ENCODE measurements around the gene UTP15.

The UTP15 gene, protein sequence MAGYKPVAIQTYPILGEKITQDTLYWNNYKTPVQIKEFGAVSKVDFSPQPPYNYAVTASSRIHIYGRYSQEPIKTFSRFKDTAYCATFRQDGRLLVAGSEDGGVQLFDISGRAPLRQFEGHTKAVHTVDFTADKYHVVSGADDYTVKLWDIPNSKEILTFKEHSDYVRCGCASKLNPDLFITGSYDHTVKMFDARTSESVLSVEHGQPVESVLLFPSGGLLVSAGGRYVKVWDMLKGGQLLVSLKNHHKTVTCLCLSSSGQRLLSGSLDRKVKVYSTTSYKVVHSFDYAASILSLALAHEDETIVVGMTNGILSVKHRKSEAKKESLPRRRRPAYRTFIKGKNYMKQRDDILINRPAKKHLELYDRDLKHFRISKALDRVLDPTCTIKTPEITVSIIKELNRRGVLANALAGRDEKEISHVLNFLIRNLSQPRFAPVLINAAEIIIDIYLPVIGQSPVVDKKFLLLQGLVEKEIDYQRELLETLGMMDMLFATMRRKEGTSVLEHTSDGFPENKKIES

DNA sequence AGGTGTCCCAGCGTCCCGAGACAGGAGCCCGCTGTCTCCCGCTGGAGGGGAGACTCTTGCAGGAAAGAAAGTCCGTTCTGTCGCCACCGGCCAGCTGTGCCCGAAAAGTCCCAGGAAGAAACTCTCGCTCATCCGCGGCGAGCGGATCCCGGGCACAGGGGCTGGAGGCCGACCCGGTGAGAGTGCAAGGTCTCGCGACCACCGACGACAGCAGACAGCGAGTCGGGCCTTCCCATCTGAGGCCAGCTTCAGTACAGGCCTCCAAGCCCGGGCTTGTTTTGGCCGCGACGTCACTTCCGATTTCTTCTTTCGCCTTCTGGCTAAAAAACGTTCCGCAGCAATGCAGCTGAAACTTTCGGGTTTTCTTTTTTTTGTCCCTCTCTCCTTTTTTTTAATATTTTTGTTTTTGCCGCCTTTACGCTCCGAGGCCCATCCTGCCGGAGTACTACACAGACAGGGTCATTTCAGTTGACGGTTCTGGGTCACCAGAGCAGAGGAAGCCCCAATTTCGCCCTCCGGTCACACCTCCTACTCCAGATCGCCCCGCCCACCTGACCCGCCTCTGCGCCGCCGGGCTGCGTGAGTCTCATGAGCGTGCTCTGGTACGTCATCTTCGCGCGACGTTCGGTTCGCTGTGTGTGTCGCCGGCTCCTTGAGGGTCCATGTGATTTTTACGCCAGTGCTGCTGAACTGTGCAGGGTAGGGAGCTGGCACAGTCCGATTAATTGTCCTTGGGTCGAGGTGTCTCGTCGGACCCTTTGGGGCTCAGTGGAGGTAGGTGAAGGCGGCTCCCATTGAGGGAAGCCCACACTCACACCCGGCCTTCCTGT, at the start of gene UTP15, which contains the start of gene ANKRA2:
Gene UTP15 (plus strand): TSS at position 605 of the 830 bp plus-strand sequence. CDS start 1,602 bp downstream, outside the sequence.
Gene ANKRA2 (minus strand): TSS at position 501 of the 830 bp plus-strand sequence. CDS start 2,758 bp downstream, outside the sequence.
- DNase-seq (ENCODE audit: low spot score): peak; percentile 93

DNA sequence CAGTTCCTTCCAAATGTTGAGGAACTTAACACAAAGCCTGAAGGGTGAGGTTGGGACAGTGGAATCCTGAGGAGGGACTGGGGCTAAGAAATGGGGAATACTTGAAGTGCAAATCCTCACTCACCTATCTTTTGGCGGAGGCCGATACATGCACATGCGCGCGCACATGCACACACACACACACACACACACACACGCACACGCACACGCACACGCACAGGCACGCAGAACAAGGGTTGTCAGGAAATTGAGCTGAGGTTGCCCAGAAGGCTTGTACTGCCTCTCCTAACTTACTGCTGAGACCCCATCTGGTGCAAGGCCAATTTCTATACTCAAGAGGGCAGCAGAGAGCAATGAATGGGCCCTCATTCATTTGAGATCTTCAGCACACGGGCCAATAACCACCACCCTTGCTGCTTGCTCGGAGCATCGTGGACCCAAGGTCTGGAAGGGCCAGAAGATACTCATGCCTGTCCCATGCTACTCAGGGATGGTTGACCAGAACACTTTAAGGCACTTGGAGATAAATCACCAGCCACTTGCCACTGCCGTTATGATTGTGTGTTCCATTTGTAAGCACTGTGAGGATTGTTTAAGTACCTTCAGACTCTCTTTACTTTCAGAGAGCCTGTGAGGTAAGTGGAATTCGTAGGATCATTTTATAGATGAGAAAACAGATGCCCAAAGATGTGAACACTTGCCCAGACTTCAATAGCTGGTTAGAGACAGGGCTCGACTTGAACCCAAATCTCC, 45.8 kb upstream of the UTP15 start:
- peak; percentile 67 for DNase-seq (ENCODE audit: low spot score)

DNA sequence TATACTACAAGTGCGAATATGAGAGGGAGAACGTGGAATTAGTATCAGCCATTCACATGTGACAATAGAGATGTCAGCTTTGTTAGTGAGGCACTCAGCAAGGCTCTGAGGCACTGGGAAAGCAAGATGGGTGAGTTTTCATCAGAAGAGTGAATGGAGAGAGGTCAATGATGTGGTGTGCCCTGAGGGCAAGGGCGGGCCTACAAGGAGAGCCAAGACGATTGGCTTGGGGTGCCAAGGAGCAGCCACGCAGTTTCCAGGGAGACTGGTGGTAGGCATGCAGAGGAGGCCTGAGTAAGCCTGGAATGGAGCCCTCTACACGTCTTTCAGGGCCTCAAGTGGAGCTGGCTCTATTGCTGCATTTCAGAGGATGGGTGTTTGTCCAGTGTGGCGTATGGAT, 42.6 kb upstream of the UTP15 start:
- no peak for DNase-seq (ENCODE audit: low spot score)

DNA sequence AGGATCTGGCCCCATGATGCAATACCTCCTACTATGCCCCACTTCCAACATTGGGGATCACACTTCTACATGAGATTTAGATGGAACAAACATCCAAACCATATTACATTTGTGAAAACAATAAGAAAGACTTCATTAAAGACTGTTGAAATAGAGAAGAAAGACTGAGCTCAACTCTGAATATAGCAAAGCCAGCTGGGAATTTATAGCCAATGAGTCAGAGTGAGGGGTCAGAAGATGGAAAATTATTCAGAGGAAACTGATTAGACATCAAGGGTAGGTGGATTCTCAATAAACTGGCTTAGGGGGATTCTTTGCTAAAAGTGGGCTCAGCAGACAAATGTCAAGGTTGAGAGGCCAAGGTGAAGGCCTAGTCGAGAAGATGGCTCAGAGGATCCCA, 41.7 kb upstream of the UTP15 start:
- DNase-seq (ENCODE audit: low spot score): no peak

DNA sequence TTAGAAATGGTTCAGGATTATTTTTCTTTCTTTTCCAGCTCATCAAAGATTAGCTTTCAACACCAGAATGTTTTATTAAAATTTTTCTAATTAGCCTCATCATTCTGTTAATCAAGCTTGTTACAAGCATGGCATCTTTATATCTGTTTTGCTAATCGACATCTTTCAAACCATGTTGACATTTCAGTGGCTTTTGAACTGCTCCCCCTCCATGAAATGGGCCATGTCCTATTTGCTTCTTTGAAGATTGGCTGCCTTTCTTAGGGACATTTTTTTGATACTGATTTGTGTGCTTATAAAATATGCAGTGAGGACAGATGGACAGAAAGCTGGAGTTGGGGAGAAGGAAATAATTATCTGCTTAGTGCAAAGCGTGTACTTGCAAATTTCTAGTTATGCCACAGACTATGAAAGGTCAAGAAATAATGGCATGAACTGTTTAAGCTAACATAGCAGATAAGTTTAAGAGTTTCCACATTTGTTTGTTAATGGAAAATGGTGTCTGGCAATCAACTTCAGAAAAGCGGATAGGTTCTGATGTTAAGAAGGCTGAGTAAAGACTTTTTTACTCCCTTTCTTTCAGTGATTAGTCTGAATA, 39.8 kb upstream of the UTP15 start:
- no peak for DNase-seq (ENCODE audit: low spot score)

DNA sequence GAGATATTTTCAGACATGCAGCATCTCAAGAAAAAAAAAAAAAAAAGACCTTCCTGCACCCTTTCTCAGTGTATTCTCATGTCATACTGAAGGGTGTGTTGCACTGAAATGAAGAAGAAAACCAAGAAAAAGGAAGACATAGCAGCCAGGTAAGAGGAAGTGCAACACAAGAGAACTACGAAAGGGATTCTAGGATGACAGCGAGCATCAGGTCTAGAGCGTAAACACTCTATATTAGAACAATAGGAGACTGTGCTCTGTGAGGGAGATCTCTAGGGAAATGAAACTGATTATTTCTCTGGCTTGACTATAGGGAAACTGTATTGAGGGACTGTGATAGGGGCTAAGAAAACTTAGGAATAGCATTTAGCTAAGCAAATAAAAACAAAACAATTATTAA, 37.3 kb upstream of the UTP15 start:
- no peak for DNase-seq (ENCODE audit: low spot score)

DNA sequence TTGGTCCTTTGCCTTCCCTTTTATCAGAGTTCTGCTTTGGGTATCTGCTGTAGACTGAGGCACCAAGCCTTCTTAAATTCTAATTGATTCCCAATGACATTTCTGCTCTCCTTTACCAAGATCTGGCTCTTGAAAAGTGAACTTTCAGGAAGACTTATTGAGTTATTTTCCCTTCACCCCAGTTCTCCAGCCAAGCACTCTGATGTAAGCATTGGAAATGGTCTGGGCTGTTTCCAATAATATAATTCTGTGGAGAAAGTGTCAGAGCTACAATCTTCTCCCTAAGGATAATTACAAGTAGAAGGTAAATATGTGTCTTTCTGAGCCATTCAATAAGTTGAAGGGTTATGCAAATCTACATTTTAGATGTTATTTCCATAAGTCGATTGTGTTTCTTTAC, 36.5 kb upstream of the UTP15 start:
- no peak for DNase-seq (ENCODE audit: low spot score)

DNA sequence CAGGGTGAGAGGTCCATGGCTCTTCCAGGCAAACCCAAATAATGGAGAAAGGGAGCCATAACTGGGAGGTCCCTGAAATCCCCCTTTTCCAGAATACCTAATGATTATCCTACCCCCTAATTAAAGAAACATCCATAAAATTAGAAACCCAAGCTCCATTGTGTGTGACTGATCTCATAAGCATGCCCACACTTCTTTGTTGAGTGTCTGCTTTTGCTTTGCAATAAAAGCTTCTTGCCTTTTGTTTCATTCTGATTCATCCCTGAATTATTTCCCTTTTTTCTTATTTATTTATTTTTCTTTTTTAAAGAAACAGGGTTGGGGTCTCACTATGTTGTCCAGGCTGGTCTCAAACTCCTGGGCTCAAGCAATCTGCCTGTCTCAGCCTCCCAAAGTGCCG, 34.2 kb upstream of the UTP15 start:
- DNase-seq (ENCODE audit: low spot score): no peak

DNA sequence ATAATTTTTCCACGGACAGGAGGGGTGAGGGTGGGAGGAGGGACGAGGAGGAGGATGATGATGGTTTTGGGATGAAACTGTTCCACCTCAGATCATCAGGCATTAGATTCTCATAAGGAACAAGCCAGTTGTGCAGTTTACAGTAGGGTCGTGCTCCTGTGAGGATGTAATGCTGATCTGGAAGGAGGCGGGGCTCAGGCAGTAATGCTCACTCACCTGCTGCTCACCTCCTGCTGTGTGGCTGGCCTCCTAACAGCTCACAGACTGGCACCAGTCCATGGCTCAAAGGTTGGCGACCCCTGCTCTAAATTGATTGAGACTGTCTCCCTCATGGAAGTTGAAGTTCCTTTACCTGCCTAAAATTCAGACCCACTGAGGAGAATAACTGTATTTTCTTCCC, 33.3 kb upstream of the UTP15 start:
- no peak for DNase-seq (ENCODE audit: low spot score)

DNA sequence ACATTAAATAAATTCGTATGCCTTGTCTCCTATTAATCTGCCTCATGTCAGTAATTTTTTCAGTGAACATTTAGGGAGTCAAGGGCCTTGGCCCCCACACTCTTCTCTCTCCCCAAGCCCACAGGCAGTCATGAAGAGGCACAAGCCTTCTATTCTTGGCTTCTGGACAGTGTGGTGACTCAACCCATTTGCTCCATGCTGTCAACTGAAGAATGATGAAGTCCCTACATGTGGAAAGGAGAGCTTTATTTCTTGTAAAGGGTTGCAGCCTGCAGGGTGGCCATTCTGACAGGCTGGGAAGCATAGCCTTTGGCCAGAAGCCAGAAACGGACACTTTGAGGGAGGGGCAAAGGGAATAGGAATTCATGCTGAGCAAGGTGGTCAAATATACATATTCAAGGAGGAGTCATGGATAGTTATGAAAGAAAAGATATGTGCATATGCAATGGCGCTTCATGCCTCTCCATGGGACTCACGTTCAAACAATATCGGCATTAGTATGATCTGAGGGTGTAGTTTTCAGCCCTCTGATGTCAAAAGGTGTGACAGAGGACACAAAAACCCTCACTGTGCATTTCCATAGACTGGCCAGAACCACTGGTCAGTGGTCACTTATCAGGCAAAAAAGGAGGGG, 31.4 kb upstream of the UTP15 start:
- DNase-seq (ENCODE audit: low spot score): no peak

DNA sequence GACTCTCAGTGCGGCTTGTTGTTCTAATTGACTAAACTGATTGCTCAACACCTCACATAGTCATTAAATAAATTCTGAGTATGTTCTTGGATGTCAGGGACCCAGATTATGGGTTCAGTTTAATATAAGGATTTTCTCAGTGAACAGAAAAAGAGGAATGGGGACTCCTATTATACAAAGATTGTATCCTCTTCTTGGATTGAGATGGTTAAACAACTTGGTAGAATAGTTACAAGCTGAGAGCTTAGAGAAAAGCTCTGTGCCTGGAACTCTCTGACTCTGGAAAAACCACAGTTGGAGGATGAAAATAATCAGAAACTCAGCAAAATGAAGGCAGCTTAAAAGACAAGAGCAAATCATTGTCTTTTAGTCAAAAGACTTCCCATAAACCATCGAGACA, 30.6 kb upstream of the UTP15 start:
- no peak for DNase-seq (ENCODE audit: low spot score)

DNA sequence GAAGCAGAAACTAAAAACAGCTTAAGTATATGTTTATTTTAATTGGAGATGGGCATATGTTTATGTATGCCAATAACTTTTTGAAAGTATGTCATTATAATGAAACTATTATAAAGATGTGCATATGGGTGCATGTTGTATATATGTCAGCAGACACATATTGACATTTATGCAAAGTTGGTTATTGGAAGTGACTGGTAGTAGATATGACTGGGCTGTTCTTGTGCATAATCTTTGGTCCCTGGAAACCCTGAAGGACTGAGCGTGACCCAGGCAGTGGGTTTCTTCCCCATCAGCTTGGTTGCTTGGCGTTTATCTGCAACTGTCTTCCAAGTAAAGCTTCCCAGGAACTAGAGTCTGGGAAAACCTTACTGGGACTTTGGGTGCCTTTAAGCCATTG, 25.8 kb upstream of the UTP15 start:
- DNase-seq (ENCODE audit: low spot score): no peak

DNA sequence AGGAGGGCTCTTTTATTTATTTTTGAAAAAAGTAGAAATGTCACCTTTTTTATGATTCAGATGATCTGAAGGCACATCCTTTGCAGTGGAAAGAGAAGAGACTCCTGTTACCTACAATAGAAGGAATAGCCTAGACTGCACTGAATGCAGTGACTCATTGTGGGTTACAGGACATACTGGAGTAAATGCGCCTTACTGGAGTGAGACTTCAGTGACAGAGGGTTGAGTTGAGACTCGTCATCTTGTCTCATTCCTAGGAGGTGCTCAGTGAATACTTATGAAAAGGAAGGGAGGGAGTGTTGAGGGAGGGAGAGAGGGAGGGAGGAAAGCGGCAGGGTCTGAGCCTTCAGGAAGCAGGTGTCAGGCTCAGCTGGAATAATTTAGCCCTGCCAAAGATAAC, 25.4 kb upstream of the UTP15 start:
- DNase-seq (ENCODE audit: low spot score): peak; percentile 19

DNA sequence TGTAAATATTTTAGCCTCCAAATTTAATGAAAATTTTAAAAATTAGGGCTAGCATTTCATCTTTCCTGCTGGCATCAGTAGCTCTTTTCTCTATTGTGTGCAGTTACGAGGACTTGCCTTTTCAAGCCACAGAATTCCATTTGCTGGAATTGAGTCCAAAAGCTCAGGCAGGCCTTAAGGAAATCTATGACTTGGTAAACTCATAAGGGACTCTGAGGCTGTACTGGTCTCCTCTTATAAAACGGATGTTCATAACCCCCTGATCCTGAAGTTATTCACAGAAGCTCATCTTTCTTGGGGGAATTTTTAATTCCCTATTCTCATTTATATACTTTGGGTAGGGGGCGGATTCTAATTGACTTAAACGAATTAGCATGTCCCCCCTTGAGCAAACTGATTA, 23.5 kb upstream of the UTP15 start:
- no peak for DNase-seq (ENCODE audit: low spot score)

DNA sequence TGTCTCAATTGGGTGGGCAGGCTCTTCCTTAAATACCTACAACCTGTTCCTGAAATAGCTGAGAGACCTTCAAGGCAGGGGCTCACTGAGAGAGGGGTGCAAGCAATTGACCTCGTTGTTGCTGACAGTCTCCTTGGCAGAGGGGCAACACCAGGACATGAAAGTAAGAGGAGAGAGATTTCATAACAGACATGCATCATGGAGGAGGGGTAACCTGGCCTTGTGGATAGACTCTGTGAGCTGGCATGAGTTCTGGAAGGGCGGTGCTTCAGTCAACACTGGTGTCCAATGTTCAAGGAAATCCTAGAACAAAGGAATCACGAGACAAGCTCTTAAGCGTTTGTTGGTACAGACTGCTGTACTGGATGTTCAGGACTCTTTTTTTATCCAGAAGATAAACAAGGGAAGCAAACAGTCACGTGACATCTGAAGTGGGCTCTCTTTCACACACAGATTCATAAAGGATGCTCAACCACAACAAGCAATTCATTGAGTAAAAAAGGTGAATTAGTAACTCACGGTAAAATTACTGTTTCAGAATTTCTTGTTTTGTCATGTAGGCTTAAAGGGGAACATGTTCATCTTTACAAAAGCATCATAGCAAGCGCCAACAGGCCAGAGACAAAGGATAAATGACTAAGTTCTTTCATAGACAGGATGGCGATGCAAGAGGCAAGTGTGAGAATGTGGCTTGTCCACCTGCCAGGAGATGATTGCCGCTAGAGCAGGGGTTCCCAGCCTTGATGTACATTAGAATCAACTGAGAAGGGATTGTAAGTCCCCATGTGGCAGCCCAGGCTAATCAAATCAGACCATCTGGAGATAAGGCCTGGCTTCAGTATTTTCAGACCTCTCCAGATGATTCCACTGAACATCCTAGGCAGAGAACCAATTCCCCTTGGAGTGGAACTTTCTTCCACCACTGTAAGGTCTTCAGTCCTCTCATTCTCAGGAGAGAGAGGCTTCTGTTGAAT, 20.8 kb upstream of the UTP15 start:
- DNase-seq (ENCODE audit: low spot score): no peak

DNA sequence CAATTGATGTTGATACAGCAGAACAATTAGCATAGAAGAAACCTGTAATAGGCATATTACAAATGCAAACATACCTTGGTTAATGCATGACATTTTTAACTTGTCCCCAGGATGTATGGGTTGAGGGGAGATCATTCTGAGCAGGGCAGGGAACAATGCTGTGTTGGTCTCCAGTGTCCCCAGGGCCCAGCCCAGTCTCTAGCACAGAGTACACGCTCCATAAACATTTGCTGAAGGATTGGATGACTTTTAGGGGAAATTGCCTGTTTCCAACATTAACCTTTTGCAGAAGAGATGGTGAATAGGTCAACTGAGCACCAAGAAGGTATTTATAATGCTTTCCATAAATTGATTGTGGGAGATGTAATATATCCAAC, 20.2 kb upstream of the UTP15 start:
- DNase-seq (ENCODE audit: low spot score): no peak

DNA sequence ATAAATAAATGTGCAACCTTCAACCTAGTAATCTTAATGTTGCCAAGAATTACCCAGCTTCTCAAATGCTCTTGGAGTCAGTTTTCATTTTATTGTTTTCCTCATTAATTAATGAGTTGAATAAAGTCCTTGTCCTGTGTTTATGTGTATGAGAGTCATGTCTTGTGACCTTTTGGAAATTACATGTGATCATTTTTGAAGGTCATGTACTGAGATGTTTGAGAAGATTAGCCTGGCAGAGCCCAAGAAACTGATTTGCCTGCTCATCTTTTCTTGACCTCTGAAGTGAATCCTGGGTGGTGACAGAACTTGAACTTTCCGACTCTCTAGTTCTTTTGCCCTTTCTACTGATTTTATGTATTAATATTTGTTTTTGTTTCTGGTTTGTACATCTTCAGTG, 15.5 kb upstream of the UTP15 start:
- no peak for DNase-seq (ENCODE audit: low spot score)

DNA sequence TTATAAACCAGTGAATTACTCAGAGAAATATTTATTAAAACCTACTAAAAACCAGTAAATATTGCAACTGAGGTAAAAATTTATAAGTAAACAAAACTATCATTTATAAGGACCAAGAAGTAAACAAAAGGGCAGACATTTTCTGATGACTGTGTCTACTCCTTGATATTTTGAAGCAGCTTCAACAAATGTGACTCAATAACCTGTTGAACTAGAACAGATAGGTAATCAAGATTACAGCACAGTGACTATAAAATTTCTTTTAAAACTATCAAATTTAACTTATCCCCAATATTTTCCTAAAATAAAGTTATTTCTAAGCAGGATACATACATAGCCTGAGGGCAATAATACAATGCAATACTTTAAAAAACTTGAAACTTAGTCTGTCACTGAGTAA, 12.9 kb upstream of the UTP15 start:
- DNase-seq (ENCODE audit: low spot score): no peak

DNA sequence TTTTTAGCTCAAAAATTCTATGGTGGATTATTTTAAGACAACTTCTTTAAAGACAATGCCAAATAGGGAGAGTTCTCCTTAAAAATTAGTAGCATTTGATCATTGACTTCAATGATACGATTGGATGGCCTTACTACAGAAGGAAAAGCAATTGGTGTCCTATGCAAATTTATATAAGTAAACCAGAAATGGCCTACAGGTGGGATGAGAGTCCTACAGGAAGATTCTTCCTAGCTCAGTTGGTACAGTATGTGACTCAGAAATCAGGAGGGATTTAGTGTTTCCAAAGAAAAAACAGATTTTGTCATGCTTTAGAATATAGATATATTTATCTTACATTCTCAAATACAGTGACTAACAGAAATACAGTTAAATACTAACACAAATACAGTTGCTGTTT, 6.6 kb upstream of the UTP15 start:
- DNase-seq (ENCODE audit: low spot score): no peak

DNA sequence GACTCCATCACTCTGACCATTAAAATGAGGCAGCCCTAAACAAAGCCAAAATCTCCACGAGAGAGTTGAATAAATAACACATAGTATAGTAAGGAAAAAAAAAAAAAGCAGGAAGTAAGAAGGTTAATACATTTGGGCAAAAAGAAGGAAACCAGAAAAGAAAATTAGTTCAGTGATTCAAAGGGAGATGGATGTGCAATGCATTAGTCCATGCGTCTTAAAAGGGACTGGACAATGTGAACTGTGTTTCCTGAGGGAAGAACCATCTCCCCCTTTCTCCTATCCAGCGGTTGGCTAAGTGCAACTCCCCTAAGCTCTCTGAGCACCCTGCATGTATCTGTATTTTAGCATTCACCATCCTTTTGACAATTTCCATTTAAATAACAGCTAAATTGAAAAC, 1.5 kb upstream of the UTP15 start:
- no peak for DNase-seq (ENCODE audit: low spot score)
